HepG2 (cell line): Measurements from ENCODE around the gene PRDM7. TPM values are rescaled to one million over a fixed set of nuclear protein-coding genes. Genes with fewer than 3 reads are reported as not detected.
A peak's percentile ranks its signal among the peaks of the same experiment; 100 is the strongest.

Experiments used
- CREBL2 ChIP-seq: sonication (generic); formaldehyde crosslinking; IDR thresholded peaks from 2 replicates; pipeline ENCODE4 v1.8.1; 2023; ENCODE audit warnings: missing genetic modification reagents, mild to moderate bottlenecking, borderline replicate concordance
- GPBP1L1 ChIP-seq: sonication (generic); formaldehyde crosslinking; IDR thresholded peaks from 2 replicates; pipeline ENCODE4 v1.5.0; 2020; ENCODE audit warnings: mild to moderate bottlenecking, missing genetic modification reagents
- HMGA1 ChIP-seq: sonication (generic); formaldehyde crosslinking; conservative IDR thresholded peaks from 2 replicates; pipeline ENCODE4 v1.4.0; 2020; ENCODE audit warnings: missing genetic modification reagents
- KLF15 ChIP-seq: sonication (generic); formaldehyde crosslinking; IDR thresholded peaks from 2 replicates; pipeline ENCODE4 v1.8.1; 2023; ENCODE audit warnings: borderline replicate concordance, mild to moderate bottlenecking, inconsistent platforms, missing genetic modification reagents, mixed read lengths
- MAFG ChIP-seq: sonication (generic); formaldehyde crosslinking; IDR thresholded peaks from 2 replicates; pipeline ENCODE4 v1.5.1; 2020; ENCODE audit warnings: mild to moderate bottlenecking, missing genetic modification reagents
- PITX1 ChIP-seq: sonication (generic); formaldehyde crosslinking; IDR thresholded peaks from 2 replicates; pipeline ENCODE4 v1.5.1; 2020; ENCODE audit warnings: mild to moderate bottlenecking, missing genetic modification reagents
- PLRG1 ChIP-seq: fragments of 450-650 bp; conservative IDR thresholded peaks from 2 replicates; pipeline ENCODE4 v1.6.1; 2016
- SP1 ChIP-seq, 2 experiments: fragments of 450-650 bp in 1 of 2; sonication (generic) in 1 of 2; formaldehyde crosslinking in 1 of 2; IDR thresholded peaks; 2 replicates each; pipeline versions ENCODE4 v1.4.0 to v1.6.1; 2016 to 2020; ENCODE audit warnings: missing genetic modification reagents in 1 of 2
- YEATS4 ChIP-seq: sonication (generic); formaldehyde crosslinking; IDR thresholded peaks from 2 replicates; pipeline ENCODE4 v1.4.0; 2020; ENCODE audit warnings: missing genetic modification reagents, borderline replicate concordance
- ZFP36L2 ChIP-seq: sonication (generic); formaldehyde crosslinking; IDR thresholded peaks from 2 replicates; pipeline ENCODE4 v1.4.0; 2020; ENCODE audit warnings: missing genetic modification reagents
- ZNF337 ChIP-seq: sonication (generic); formaldehyde crosslinking; IDR thresholded peaks from 2 replicates; pipeline ENCODE4 v1.5.1; 2020; ENCODE audit warnings: missing genetic modification reagents, low read depth, mild to moderate bottlenecking, borderline replicate concordance
- ZNF772 ChIP-seq: sonication (generic); formaldehyde crosslinking; IDR thresholded peaks from 2 replicates; pipeline ENCODE4 v1.5.0; 2020; ENCODE audit warnings: mild to moderate bottlenecking, missing genetic modification reagents
- ZUFSP ChIP-seq: sonication (generic); formaldehyde crosslinking; IDR thresholded peaks from 2 replicates; pipeline ENCODE4 v1.9.0; 2021; ENCODE audit warnings: missing genetic modification reagents, mild to moderate bottlenecking, borderline replicate concordance
- polyA plus RNA-seq, 8 experiments: library from polyadenylated mRNA; depleted of rRNA in 3 of 8; stranded (reverse) in 7 of 8; unstranded in 1 of 8; fragments of >200 nt; fragmentation: Illumina TruSeq in 4 of 8; extraction: Trizol in 4 of 8; gene quantifications; 2 replicates each; pipeline versions ENCODE4 v1.2.1 to v1.2.3, GENCODE V29; 2011 to 2016; ENCODE audit warnings: low read depth in 4 of 8, missing spikeins in 1 of 8, mixed read lengths in 1 of 8; ENCODE audit not compliant: insufficient read depth in 1 of 8
- total RNA-seq, 5 experiments: library from RNA; depleted of rRNA; stranded (reverse); fragments of >200 nt; fragmentation: Illumina TruSeq; extraction: Trizol; gene quantifications; 2 replicates each; pipeline ENCODE4 v1.2.3, GENCODE V29; 2016; ENCODE audit warnings: low read depth in 1 of 5
- TF ChIP-seq, protein P1 (sequence below): sonication (generic); formaldehyde crosslinking; IDR thresholded peaks from 2 replicates; pipeline ENCODE4 v1.4.0; 2020; ENCODE audit warnings: missing genetic modification reagents, low read depth, mild to moderate bottlenecking, borderline replicate concordance
- TF ChIP-seq, protein P2 (sequence below): sonication (generic); formaldehyde crosslinking; IDR thresholded peaks from 2 replicates; pipeline ENCODE4 v1.4.0; 2020; ENCODE audit warnings: mild to moderate bottlenecking, low read depth, missing genetic modification reagents
- TF ChIP-seq, protein P3 (sequence below): sonication (generic); formaldehyde crosslinking; IDR thresholded peaks from 2 replicates; pipeline ENCODE4 v1.8.1; 2023; ENCODE audit warnings: mild to moderate bottlenecking, moderate library complexity, missing genetic modification reagents

Gene PRDM7
- total and polyA plus RNA-seq, 2 of the 13 experiments (the other 11 are each of a cell fraction or from before 2014, with no cell fraction given): not detected

DNA sequence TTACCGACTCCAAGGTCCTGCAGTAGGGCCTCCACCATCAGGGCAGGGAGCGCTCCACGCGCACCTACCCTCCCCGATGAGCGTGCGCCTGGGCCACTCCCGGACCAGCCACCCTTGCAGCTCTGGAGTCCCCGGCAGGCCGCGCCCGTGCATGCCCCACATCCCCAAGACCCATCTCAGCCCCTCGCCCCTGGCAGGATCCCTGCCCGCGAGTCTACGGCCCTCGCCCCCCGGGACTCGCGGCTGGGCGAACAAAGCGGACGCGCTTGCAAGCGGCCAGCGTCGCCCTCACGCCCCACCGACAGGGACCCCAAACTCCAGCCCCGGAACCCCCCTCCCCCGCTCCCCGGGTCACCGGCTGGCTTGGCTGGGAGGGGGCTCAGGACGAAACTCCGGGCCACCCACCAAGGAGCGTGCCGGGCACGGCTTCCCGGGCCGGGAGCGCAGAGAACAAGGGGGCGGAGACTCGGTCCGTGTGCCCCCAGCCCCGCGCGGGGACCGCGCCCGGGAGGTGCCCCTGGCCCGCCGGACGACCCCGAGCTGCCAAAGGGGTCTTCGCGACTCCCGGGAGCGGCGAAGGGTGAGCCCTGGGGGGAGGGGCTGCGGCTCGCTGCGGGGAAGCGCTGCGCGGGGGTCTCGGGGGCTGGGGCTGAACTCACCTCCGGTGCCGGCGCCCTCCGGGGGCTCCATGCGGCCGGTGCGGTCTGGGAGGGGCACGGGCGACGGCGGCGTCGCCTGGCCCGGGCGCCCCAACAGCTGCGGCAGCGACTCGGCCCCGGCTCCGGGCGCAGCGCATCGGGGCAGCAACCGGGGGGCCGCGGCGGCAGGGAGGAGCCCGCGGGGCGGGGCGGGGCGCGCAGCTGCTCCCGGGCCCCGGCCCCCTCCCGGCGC, 58.2 kb downstream of the PRDM7 start, which contains the start of gene DBNDD1 (continued):
- TF ChIP-seq, protein P1, sequence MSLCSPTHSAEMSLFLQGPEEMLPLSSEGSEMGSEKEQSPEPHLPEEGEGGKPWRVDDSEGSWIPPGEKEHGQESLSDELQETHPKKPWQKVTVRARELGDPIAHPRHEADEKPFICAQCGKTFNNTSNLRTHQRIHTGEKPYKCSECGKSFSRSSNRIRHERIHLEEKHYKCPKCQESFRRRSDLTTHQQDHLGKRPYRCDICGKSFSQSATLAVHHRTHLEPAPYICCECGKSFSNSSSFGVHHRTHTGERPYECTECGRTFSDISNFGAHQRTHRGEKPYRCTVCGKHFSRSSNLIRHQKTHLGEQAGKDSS (CRISPR knock-in tag): 0 out of 2 replicates have a peak, but pooled peaks have one; percentile 58
- TF ChIP-seq PITX1 (CRISPR knock-in tag): no peak
- TF ChIP-seq HMGA1 (CRISPR knock-in tag): no peak
- no peak for TF ChIP-seq PLRG1
- no peak for TF ChIP-seq ZNF772 (CRISPR knock-in tag)
- no peak for TF ChIP-seq GPBP1L1 (CRISPR knock-in tag)
- TF ChIP-seq, protein P2, sequence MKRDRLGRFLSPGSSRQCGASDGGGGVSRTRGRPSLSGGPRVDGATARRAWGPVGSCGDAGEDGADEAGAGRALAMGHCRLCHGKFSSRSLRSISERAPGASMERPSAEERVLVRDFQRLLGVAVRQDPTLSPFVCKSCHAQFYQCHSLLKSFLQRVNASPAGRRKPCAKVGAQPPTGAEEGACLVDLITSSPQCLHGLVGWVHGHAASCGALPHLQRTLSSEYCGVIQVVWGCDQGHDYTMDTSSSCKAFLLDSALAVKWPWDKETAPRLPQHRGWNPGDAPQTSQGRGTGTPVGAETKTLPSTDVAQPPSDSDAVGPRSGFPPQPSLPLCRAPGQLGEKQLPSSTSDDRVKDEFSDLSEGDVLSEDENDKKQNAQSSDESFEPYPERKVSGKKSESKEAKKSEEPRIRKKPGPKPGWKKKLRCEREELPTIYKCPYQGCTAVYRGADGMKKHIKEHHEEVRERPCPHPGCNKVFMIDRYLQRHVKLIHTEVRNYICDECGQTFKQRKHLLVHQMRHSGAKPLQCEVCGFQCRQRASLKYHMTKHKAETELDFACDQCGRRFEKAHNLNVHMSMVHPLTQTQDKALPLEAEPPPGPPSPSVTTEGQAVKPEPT: no peak
- no peak for TF ChIP-seq KLF15 (CRISPR knock-in tag)
- no peak for TF ChIP-seq CREBL2 (CRISPR knock-in tag)
- TF ChIP-seq ZUFSP (CRISPR knock-in tag): no peak
- peak; percentile 71; the same call in 1 of the 2 replicates for TF ChIP-seq YEATS4 (CRISPR knock-in tag)
- TF ChIP-seq ZFP36L2: no peak
- no peak for TF ChIP-seq SP1 (IDR thresholded peaks at IDR 0.05)
- TF ChIP-seq SP1 (CRISPR knock-in tag; IDR thresholded peaks at IDR 0.05): no peak; the same call in 1 of the 2 replicates
- no peak for TF ChIP-seq ZNF337
- TF ChIP-seq MAFG (CRISPR knock-in tag): no peak
- TF ChIP-seq, protein P3, sequence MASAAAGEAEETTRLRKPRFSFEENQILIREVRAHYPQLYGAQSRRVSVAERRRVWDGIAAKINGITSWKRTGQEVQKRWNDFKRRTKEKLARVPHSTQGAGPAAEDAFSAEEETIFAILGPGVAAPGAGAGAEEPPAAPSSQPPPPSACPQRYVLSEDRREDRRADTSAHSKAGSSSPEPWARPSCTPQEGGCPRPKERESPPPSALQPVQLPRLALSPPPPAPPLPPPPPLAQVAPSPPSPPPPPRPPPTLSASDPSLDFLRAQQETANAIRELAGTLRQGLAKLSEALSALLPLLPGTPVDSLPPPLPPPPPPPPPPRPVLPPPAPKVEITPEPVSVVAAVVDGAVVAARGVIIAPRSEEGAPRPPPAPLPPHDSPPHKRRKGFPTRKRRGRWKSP (CRISPR knock-in tag): no peak
